Breast epithelium (tissue), 4 donors: ENCODE measurements around the gene BIRC2. TPM values are rescaled to one million over a fixed set of nuclear protein-coding genes. Genes with fewer than 3 reads are reported as not detected.
"Not testable (repeated sequence)": the region's sequence is repeated elsewhere in the genome, so short reads cannot be mapped to it uniquely, and the experiment has no call there.

Source experiments
- DNase-seq, 2 donors: peaks; one replicate each; pipeline ENCODE4 v3.0.0-alpha.2; 2019; ENCODE audit warnings: low spot score in 2 of 2
- H3K27ac ChIP-seq, 2 donors: fragments of 200-600 bp; sonication (generic) in 1 of 2; one replicate each; pipeline ENCODE4 v1.5.1; 2016 to 2019; ENCODE audit warnings: mild to moderate bottlenecking in 1 of 2
- H3K27me3 ChIP-seq, 2 donors: fragments of 200-600 bp; sonication (generic) in 1 of 2; one replicate each; pipeline versions ENCODE4 v1.5.1 to v1.6.0; 2017 to 2019; ENCODE audit warnings: control low read depth in 1 of 2, mild to moderate bottlenecking in 1 of 2
- H3K36me3 ChIP-seq: fragments of 200-600 bp; one replicate; pipeline ENCODE4 v1.5.1; 2019
- H3K4me1 ChIP-seq, 2 donors: fragments of 200-600 bp; sonication (generic); one replicate each; pipeline ENCODE4 v1.5.1; 2016 to 2019; ENCODE audit warnings: control low read depth in 1 of 2
- H3K4me3 ChIP-seq, 3 donors: fragments of 200-600 bp; sonication (generic); 1 replicate in 2 of 3; 2 replicates in 1 of 3; pipeline ENCODE4 v1.5.1; 2016 to 2019; ENCODE audit warnings: mild to moderate bottlenecking in 3 of 3, moderate library complexity in 2 of 3
- H3K9me3 ChIP-seq, 2 donors: fragments of 200-600 bp; sonication (generic) in 1 of 2; one replicate each; pipeline ENCODE4 v1.5.1; 2016 to 2019; ENCODE audit warnings: control low read depth in 1 of 2
- CTCF ChIP-seq, 3 donors: fragments of 450-650 bp; IDR thresholded peaks; one replicate each; pipeline ENCODE4 v1.5.1; 2016 to 2017; ENCODE audit warnings: antibody characterized with exemption in 3 of 3, mild to moderate bottlenecking in 3 of 3, moderate library complexity in 3 of 3
- POLR2A ChIP-seq: fragments of 450-650 bp; IDR thresholded peaks from one replicate; pipeline ENCODE4 v1.6.1; 2016; ENCODE audit warnings: antibody characterized with exemption, mild to moderate bottlenecking, moderate library complexity
- POLR2AphosphoS5 ChIP-seq, 3 donors: sonication (generic); formaldehyde crosslinking; IDR thresholded peaks; one replicate each; pipeline ENCODE4 v1.6.1; 2017; ENCODE audit warnings: antibody characterized with exemption in 3 of 3
- intact Hi-C: fragments of 100-400 bp; cut with DNase I; formaldehyde crosslinking; loops from one replicate; pipeline ENCODE4 v1.15.1; 2023; ENCODE audit warnings: low total_unique reads
- total RNA-seq, 3 donors: library from RNA; depleted of rRNA; stranded (reverse); fragments of >200 nt; gene quantifications; one replicate each; pipeline ENCODE4 v1.1.0, GENCODE V29; 2016

BIRC2 gene
- 10 to 100 TPM; 45.6 to 95.7 (median 48.5) TPM for total RNA-seq

- H3K4me3 ChIP-seq, result peak within 1 kb of the TSS; percentile 70 to 87 (median 78)
- H3K27ac ChIP-seq, result peak within 1 kb of the TSS; percentile 99 to 100
- peak; percentile 92 for TF ChIP-seq POLR2A
- peak; percentile 88 to 95 (median 89) for TF ChIP-seq POLR2AphosphoS5 (IDR thresholded peaks at IDR 0.05)
- peak; percentile 74 to 92 (median 86) for TF ChIP-seq CTCF (IDR thresholded peaks at IDR 0.05)
- peaks cover 0 to 4% of the 10 kb centered on the region in 2 donors for H3K4me1 ChIP-seq
- DNase-seq, result peak; percentile 91
- intact Hi-C loops, result no loop called here
- H3K27me3 ChIP-seq, result no peaks in the 10 kb centered on the region
- H3K9me3 ChIP-seq, result no peaks in the 10 kb centered on the region
- no peaks in the 10 kb centered on the region for H3K36me3 ChIP-seq
Observed at GRCh38 chr11:102346748-102347461, at the start of gene BIRC2. BIRC2 (plus strand) TSS chr11:102347214; CDS start chr11:102349855, 2,641 bp downstream.

GRCh38 chr11:102300837-102301236, 46.2 kb upstream of the BIRC2 start:
- H3K27ac ChIP-seq, H3K36me3 ChIP-seq, H3K27me3 ChIP-seq, H3K4me3 ChIP-seq, DNase-seq, H3K4me1 ChIP-seq, intact Hi-C loops, H3K9me3 ChIP-seq: not testable (repeated sequence)

- H3K4me1 ChIP-seq, result peaks cover 0 to 17% of the 10 kb centered on the region in 2 donors
- intact Hi-C loops, result no loop called here
- H3K36me3 ChIP-seq, result no peaks in the 10 kb centered on the region
- H3K9me3 ChIP-seq, result peaks cover 0 to 7% of the 10 kb centered on the region in 2 donors
- no peak for DNase-seq
- TF ChIP-seq POLR2A (no peak), POLR2AphosphoS5 (IDR thresholded peaks at IDR 0.05) (no peak), CTCF (IDR thresholded peaks at IDR 0.05) (no peak)
- H3K27ac ChIP-seq, result no peak overlapping the region
- no peaks in the 10 kb centered on the region for H3K27me3 ChIP-seq
- no peak overlapping the region for H3K4me3 ChIP-seq
Observed at GRCh38 chr11:102302241-102302640, 44.8 kb upstream of the BIRC2 start.

GRCh38 chr11:102304686-102305085, 42.3 kb upstream of the BIRC2 start:
- peaks cover 0 to 7% of the 10 kb centered on the region in 2 donors for H3K9me3 ChIP-seq
- no peak for DNase-seq
- no peak overlapping the region for H3K27ac ChIP-seq
- TF ChIP-seq CTCF (IDR thresholded peaks at IDR 0.05) (no peak), POLR2A (no peak), POLR2AphosphoS5 (IDR thresholded peaks at IDR 0.05) (no peak)
- no peaks in the 10 kb centered on the region for H3K27me3 ChIP-seq
- H3K36me3 ChIP-seq, result no peaks in the 10 kb centered on the region
- intact Hi-C loops, result no loop called here
- H3K4me1 ChIP-seq, result peaks cover 0 to 17% of the 10 kb centered on the region in 2 donors
- no peak overlapping the region for H3K4me3 ChIP-seq

- Histone ChIP-seq H3K27me3 (no peaks in the 10 kb centered on the region), H3K4me1 (peaks cover 0 to 17% of the 10 kb centered on the region in 2 donors), H3K36me3 (no peaks in the 10 kb centered on the region), H3K9me3 (peaks cover 0 to 7% of the 10 kb centered on the region in 2 donors), H3K27ac (peak overlapping the region; percentile 70 to 77), H3K4me3 (peak overlapping the region in 1 of 3 donors; percentile 21)
- intact Hi-C loops, result no loop called here
- TF ChIP-seq POLR2AphosphoS5 (IDR thresholded peaks at IDR 0.05) (no peak), CTCF (IDR thresholded peaks at IDR 0.05) (no peak), POLR2A (no peak)
- DNase-seq, result no peak
Observed at GRCh38 chr11:102305352-102306047, 41.5 kb upstream of the BIRC2 start.
